HG03558 (cell line): Measurements from ENCODE around the gene BDH2.

Experiments used
- ATAC-seq: cut with Tn5 transposase; IDR thresholded peaks from one replicate; pipeline ENCODE4 v1.9.1; 2021; ENCODE audit warnings: moderate number of reproducible peaks; ENCODE audit not compliant: unreplicated experiment; ENCODE audit errors: extremely low read depth

Gene BDH2

GRCh38 chr4:103032574-103032973 is 67.1 kb downstream of the BDH2 start:
- peak; percentile 55 for ATAC-seq

- no peak for ATAC-seq
Observed at GRCh38 chr4:103030791-103031190, 68.8 kb downstream of the BDH2 start.

DNA sequence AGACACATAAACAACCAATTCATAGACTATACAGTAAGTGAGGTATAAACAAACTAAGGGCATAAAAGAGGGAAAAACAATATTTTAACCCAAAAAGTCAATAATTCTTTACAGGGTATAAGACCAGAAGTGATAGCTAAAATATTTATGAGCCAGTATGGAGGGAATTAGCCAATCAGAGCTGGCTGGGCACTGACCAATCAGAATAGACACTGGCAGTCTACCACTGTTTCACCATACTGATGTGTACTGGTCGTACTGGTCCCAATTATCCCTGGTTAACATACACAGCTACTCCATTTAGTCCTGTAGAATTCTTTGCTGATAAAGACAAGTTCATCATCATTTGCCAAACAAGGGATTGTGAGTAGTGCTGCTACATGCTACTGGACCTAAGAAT is 70.3 kb downstream of the BDH2 start:
- no peak for ATAC-seq
